Measurements from ENCODE around the gene ADAM12.

DNA sequence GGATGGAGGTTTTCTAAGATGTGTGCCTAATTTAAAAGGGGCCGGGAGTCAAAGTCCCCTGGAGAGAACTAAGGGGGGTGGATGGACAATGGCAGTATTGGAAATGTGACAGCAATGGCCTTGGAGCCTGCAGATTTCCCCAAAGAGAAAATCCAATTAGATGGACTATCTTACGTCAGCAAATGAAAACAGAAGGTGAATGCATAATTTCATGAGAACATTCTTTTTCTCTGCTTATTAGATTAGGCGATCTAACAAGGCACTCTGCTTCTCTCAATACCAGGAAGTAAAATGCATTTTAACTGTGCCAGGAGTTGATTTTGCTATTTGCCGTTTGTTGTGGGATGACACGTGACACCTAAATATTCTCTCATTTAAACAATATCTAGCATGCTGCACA is 226.6 kb downstream of the ADAM12 start:
- TF ChIP-seq, protein P1, sequence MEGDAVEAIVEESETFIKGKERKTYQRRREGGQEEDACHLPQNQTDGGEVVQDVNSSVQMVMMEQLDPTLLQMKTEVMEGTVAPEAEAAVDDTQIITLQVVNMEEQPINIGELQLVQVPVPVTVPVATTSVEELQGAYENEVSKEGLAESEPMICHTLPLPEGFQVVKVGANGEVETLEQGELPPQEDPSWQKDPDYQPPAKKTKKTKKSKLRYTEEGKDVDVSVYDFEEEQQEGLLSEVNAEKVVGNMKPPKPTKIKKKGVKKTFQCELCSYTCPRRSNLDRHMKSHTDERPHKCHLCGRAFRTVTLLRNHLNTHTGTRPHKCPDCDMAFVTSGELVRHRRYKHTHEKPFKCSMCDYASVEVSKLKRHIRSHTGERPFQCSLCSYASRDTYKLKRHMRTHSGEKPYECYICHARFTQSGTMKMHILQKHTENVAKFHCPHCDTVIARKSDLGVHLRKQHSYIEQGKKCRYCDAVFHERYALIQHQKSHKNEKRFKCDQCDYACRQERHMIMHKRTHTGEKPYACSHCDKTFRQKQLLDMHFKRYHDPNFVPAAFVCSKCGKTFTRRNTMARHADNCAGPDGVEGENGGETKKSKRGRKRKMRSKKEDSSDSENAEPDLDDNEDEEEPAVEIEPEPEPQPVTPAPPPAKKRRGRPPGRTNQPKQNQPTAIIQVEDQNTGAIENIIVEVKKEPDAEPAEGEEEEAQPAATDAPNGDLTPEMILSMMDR (IDR thresholded peaks at IDR 0.05; ENCODE audit: low read depth, low read length, poor library complexity, severe bottlenecking) = no peak
- TF ChIP-seq EZH2phosphoT487 (IDR thresholded peaks at IDR 0.05; ENCODE audit: borderline replicate concordance, low read length) = no peak

Measured in DOHH2 (cell line).